ENCODE results near the gene PBRM1. TPM values are rescaled to one million over a fixed set of nuclear protein-coding genes. Genes with fewer than 3 reads are reported as not detected.

PBRM1 gene
- total RNA-seq, 1 donor from 2014 or later, result 41.6 TPM

- ATAC-seq, result no peak
These were observed 111.4 kb downstream of the PBRM1 start for GRCh38 chr3:52574056-52574965.

- no peak for ATAC-seq
These were observed 113.5 kb downstream of the PBRM1 start for GRCh38 chr3:52572221-52572620.

GRCh38 chr3:52570076-52570475 is 115.6 kb downstream of the PBRM1 start:
- no peak for ATAC-seq

- ATAC-seq, result no peak
These were observed 117.6 kb downstream of the PBRM1 start for GRCh38 chr3:52568069-52568468.

- no peak for ATAC-seq
These were observed 121.7 kb downstream of the PBRM1 start for GRCh38 chr3:52563984-52564383.

- no peak for ATAC-seq
These were observed 124.5 kb downstream of the PBRM1 start for GRCh38 chr3:52561028-52561747.

- ATAC-seq, result no peak
These were observed 127.3 kb downstream of the PBRM1 start for GRCh38 chr3:52558436-52558835.

GRCh38 chr3:52557011-52557960 is 128.4 kb downstream of the PBRM1 start:
- ATAC-seq, result no peak

- no peak for ATAC-seq
These were observed 130.7 kb downstream of the PBRM1 start for GRCh38 chr3:52555056-52555455.

GRCh38 chr3:52554026-52554755 is 131.5 kb downstream of the PBRM1 start:
- no peak for ATAC-seq

GRCh38 chr3:52552089-52552488 is 133.6 kb downstream of the PBRM1 start:
- ATAC-seq, result peak; percentile 62

- no peak for ATAC-seq
These were observed 134.6 kb downstream of the PBRM1 start for GRCh38 chr3:52551118-52551517.

GRCh38 chr3:52547143-52547542 is 138.6 kb downstream of the PBRM1 start:
- no peak for ATAC-seq

GRCh38 chr3:52546111-52546901 is 139.4 kb downstream of the PBRM1 start:
- ATAC-seq, result no peak

GRCh38 chr3:52544937-52545336 is 140.8 kb downstream of the PBRM1 start:
- no peak for ATAC-seq

- ATAC-seq, result no peak
These were observed 144.7 kb downstream of the PBRM1 start for GRCh38 chr3:52541050-52541449.

GRCh38 chr3:52539010-52539653 is 146.6 kb downstream of the PBRM1 start:
- ATAC-seq, result no peak

- no peak for ATAC-seq
These were observed 147.8 kb downstream of the PBRM1 start for GRCh38 chr3:52537726-52538421.

- ATAC-seq, result no peak
These were observed 148.5 kb downstream of the PBRM1 start for GRCh38 chr3:52537165-52537620.

All from esophagus mucosa (tissue), 1 donor.